NCI-H226 (cell line): Measurements from ENCODE around the gene TBCD.

Source experiments
- DNase-seq: peaks from one replicate; pipeline ENCODE4 v3.0.0-alpha.2; 2015

The TBCD gene

GRCh38 chr17:82751571-82752370 is at the start of gene TBCD:
Gene TBCD, plus strand, starts transcription at chr17:82752065. Its CDS starts 129 bp downstream, at chr17:82752194.
- peak; percentile 81 for DNase-seq

GRCh38 chr17:82702231-82702927 is 49.5 kb upstream of the TBCD start:
- no peak for DNase-seq

- DNase-seq, result no peak
Observed at GRCh38 chr17:82703036-82703745, 48.7 kb upstream of the TBCD start.

GRCh38 chr17:82703935-82704865 is 47.7 kb upstream of the TBCD start:
- no peak for DNase-seq

- DNase-seq, result no peak
Observed at GRCh38 chr17:82704886-82705285, 47.0 kb upstream of the TBCD start.

GRCh38 chr17:82705756-82706155 is 46.1 kb upstream of the TBCD start:
- DNase-seq, result no peak

GRCh38 chr17:82709024-82709675 is 42.7 kb upstream of the TBCD start:
- no peak for DNase-seq

- no peak for DNase-seq
Observed at GRCh38 chr17:82709676-82710498, 42.0 kb upstream of the TBCD start.

- DNase-seq, result no peak
Observed at GRCh38 chr17:82710499-82711232, 41.2 kb upstream of the TBCD start.

- DNase-seq, result no peak
Observed at GRCh38 chr17:82713071-82713723, 38.7 kb upstream of the TBCD start.

GRCh38 chr17:82716203-82717010 is 35.5 kb upstream of the TBCD start, which contains the start of gene FN3KRP:
Gene FN3KRP, plus strand, starts transcription at chr17:82716706. Its CDS starts 50 bp downstream, at chr17:82716756.
- peak; percentile 80 for DNase-seq

GRCh38 chr17:82718986-82719685 is 32.7 kb upstream of the TBCD start:
- no peak for DNase-seq

- no peak for DNase-seq
Observed at GRCh38 chr17:82720204-82720603, 31.7 kb upstream of the TBCD start.

GRCh38 chr17:82722341-82723013 is 29.4 kb upstream of the TBCD start:
- DNase-seq, result no peak

- no peak for DNase-seq
Observed at GRCh38 chr17:82723169-82723807, 28.6 kb upstream of the TBCD start.

- DNase-seq, result no peak
Observed at GRCh38 chr17:82726427-82726826, 25.4 kb upstream of the TBCD start.
